Loucy (cell line): ENCODE data around the gene GAL3ST2.

ENCODE experiments used
- H2AFZ ChIP-seq: fragments of 200-600 bp; sonication (generic); 2 replicates; pipeline ENCODE4 v1.6.0; 2016; ENCODE audit warnings: antibody characterized with exemption, mild to moderate bottlenecking, low read length, moderate library complexity
- H3F3A ChIP-seq: fragments of 200-600 bp; 2 replicates; pipeline ENCODE4 v1.6.0; 2016; ENCODE audit warnings: antibody characterized with exemption, low read depth, mild to moderate bottlenecking
- H3K27me3 ChIP-seq: fragments of 200-600 bp; sonication (generic); 2 replicates; pipeline ENCODE4 v1.6.1; 2014; ENCODE audit warnings: low read length, mild to moderate bottlenecking; ENCODE audit not compliant: insufficient read depth, poor library complexity, severe bottlenecking
- H3K36me3 ChIP-seq: fragments of 200-600 bp; sonication (generic); 2 replicates; pipeline ENCODE4 v1.6.1; 2016; ENCODE audit warnings: low read length; ENCODE audit not compliant: insufficient read depth
- H3K4me1 ChIP-seq: fragments of 200-600 bp; sonication (generic); 2 replicates; pipeline ENCODE4 v1.5.1; 2014; ENCODE audit warnings: low read length, mild to moderate bottlenecking; ENCODE audit not compliant: insufficient read depth, poor library complexity, severe bottlenecking
- H3K4me2 ChIP-seq: fragments of 200-600 bp; sonication (generic); 2 replicates; pipeline ENCODE4 v1.6.0; 2014; ENCODE audit warnings: antibody characterized with exemption, low read length, low read depth, mild to moderate bottlenecking; ENCODE audit not compliant: poor library complexity, severe bottlenecking
- H3K4me3 ChIP-seq: fragments of 200-600 bp; sonication (generic); 2 replicates; pipeline ENCODE4 v1.5.1; 2014; ENCODE audit warnings: low read length, mild to moderate bottlenecking, mixed read lengths; ENCODE audit not compliant: poor library complexity, severe bottlenecking
- H3K79me2 ChIP-seq: fragments of 200-600 bp; sonication (generic); 2 replicates; pipeline ENCODE4 v1.6.1; 2014; ENCODE audit warnings: low read length; ENCODE audit not compliant: insufficient read depth
- H3K9ac ChIP-seq: fragments of 200-600 bp; sonication (generic); 2 replicates; pipeline ENCODE4 v1.6.0; 2014; ENCODE audit warnings: mild to moderate bottlenecking, low read depth, low read length, moderate library complexity; ENCODE audit not compliant: poor library complexity, severe bottlenecking
- H3K9me2 ChIP-seq: fragments of 200-600 bp; sonication (generic); replicated peaks from 2 replicates; pipeline ENCODE4 v1.6.1; 2016; ENCODE audit warnings: low read depth, low read length, mixed read lengths
- H3K9me3 ChIP-seq: fragments of 200-600 bp; sonication (generic); 2 replicates; pipeline ENCODE4 v1.6.1; 2014; ENCODE audit warnings: mild to moderate bottlenecking, antibody characterized with exemption, low read length, low read depth; ENCODE audit not compliant: insufficient read depth
- H4K20me1 ChIP-seq: fragments of 200-600 bp; sonication (generic); 2 replicates; pipeline ENCODE4 v1.6.0; 2014; ENCODE audit warnings: antibody characterized with exemption, low read length, mild to moderate bottlenecking; ENCODE audit not compliant: insufficient read depth, poor library complexity, severe bottlenecking
- CTCF ChIP-seq: fragments of 200-600 bp; sonication (generic); conservative IDR thresholded peaks from 2 replicates; pipeline ENCODE4 v1.5.1; 2014; ENCODE audit warnings: mild to moderate bottlenecking, antibody characterized with exemption, low read length
- EZH2phosphoT487 ChIP-seq: fragments of 200-600 bp; IDR thresholded peaks from 2 replicates; pipeline ENCODE4 v1.6.1; 2018; ENCODE audit warnings: antibody characterized with exemption, mild to moderate bottlenecking, moderate library complexity, borderline replicate concordance

The GAL3ST2 gene

GRCh38 chr2:241776336-241777169 is at the start of gene GAL3ST2:
GAL3ST2 (plus strand) TSS chr2:241776822; CDS start chr2:241776956, 134 bp downstream.
- Histone ChIP-seq H2AFZ (no peak within 1 kb of the TSS), H3K9ac (no peak within 1 kb of the TSS), H3K9me3 (no peaks in the 10 kb centered on the region), H3K27me3 (no peaks in the 10 kb centered on the region), H3K4me1 (peaks cover 4% of the 10 kb centered on the region), H3K9me2 (no peaks in the 10 kb centered on the region), H3K4me2 (no peak within 1 kb of the TSS), H3K36me3 (no peaks in the 10 kb centered on the region), H4K20me1 (no peaks in the 10 kb centered on the region), H3F3A (no peaks in the 10 kb centered on the region), H3K4me3 (no peak within 1 kb of the TSS), H3K79me2 (no peaks in the 10 kb centered on the region)
- no peak for TF ChIP-seq EZH2phosphoT487
- TF ChIP-seq CTCF, result no peak

- Histone ChIP-seq H3K9me2 (no peaks in the 10 kb centered on the region), H3K79me2 (no peaks in the 10 kb centered on the region), H4K20me1 (no peaks in the 10 kb centered on the region), H3K4me2 (no peak overlapping the region), H3K4me3 (no peak overlapping the region), H3K4me1 (peaks cover 9% of the 10 kb centered on the region), H3K27me3 (no peaks in the 10 kb centered on the region), H3K9ac (no peak overlapping the region), H3F3A (no peaks in the 10 kb centered on the region), H2AFZ (no peak overlapping the region), H3K36me3 (no peaks in the 10 kb centered on the region), H3K9me3 (no peaks in the 10 kb centered on the region)
- TF ChIP-seq EZH2phosphoT487 (no peak), CTCF (no peak)
Observed at GRCh38 chr2:241728000-241728399, 48.6 kb upstream of the GAL3ST2 start.

- Histone ChIP-seq H3K36me3 (no peaks in the 10 kb centered on the region), H3K9ac (no peak overlapping the region), H3K27me3 (no peaks in the 10 kb centered on the region), H3K4me2 (no peak overlapping the region), H3K9me3 (no peaks in the 10 kb centered on the region), H2AFZ (no peak overlapping the region), H3F3A (no peaks in the 10 kb centered on the region), H3K4me1 (peaks cover 9% of the 10 kb centered on the region), H3K4me3 (no peak overlapping the region), H3K79me2 (no peaks in the 10 kb centered on the region), H3K9me2 (no peaks in the 10 kb centered on the region), H4K20me1 (no peaks in the 10 kb centered on the region)
- TF ChIP-seq CTCF (no peak), EZH2phosphoT487 (no peak)
Observed at GRCh38 chr2:241728627-241729026, 48.0 kb upstream of the GAL3ST2 start.
